Astrocyte of the spinal cord (primary cell): Measurements from ENCODE around the gene NR1H2.
"Not testable (repeated sequence)": the region's sequence is repeated elsewhere in the genome, so short reads cannot be mapped to it uniquely, and the experiment has no call there.

Experiments
- DNase-seq: peaks from one replicate; pipeline ENCODE4 v3.0.0; 2011; ENCODE audit warnings: low read depth, low spot score
- H3K4me3 ChIP-seq: 2 replicates; pipeline ENCODE4 v1.5.1; 2011; ENCODE audit warnings: low read depth, mild to moderate bottlenecking, low read length, moderate library complexity
- in situ Hi-C: cut with HindIII; loops from 2 replicates; pipeline ENCODE4 v1.10.0; 2017; ENCODE audit warnings: low sequenced_read_pairs
- TF ChIP-seq, protein P1 (sequence below): IDR thresholded peaks from 2 replicates; pipeline ENCODE4 v1.5.1; 2012; ENCODE audit warnings: low read depth, mild to moderate bottlenecking, low read length, inconsistent platforms

The NR1H2 gene

GRCh38 chr19:50376166-50377050 lies at the start of gene NR1H2:
TSS of gene NR1H2 (plus strand) at chr19:50376457. CDS start at chr19:50377606, 1,149 bp downstream.
- TF ChIP-seq, protein P1, sequence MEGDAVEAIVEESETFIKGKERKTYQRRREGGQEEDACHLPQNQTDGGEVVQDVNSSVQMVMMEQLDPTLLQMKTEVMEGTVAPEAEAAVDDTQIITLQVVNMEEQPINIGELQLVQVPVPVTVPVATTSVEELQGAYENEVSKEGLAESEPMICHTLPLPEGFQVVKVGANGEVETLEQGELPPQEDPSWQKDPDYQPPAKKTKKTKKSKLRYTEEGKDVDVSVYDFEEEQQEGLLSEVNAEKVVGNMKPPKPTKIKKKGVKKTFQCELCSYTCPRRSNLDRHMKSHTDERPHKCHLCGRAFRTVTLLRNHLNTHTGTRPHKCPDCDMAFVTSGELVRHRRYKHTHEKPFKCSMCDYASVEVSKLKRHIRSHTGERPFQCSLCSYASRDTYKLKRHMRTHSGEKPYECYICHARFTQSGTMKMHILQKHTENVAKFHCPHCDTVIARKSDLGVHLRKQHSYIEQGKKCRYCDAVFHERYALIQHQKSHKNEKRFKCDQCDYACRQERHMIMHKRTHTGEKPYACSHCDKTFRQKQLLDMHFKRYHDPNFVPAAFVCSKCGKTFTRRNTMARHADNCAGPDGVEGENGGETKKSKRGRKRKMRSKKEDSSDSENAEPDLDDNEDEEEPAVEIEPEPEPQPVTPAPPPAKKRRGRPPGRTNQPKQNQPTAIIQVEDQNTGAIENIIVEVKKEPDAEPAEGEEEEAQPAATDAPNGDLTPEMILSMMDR: no peak
- in situ Hi-C loops: no loop called here
- H3K4me3 ChIP-seq: peak within 1 kb of the TSS; percentile 97
- peak; percentile 98 for DNase-seq

DNA sequence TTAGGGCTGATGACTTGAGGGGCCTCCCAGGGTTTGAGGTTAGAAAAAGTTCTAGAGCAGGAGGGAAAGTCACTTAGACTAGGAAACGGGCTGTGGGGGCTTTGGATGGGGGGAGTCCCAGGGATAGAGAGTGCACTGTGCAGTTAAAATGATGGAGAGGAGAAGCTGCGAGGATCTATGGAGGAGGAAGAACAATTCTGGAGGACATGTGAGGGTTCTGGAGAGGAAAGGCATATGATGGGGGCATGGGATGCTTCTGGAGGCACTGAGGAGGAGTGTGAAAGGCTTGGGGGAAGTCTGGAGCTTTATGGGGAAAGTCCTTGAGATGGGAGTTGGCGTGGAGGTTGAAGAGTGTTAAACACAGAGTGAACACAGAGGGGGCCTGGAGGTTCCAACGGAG lies 49.2 kb upstream of the NR1H2 start:
- in situ Hi-C loops: no loop called here
- no peak for DNase-seq
- H3K4me3 ChIP-seq: no peak overlapping the region
- TF ChIP-seq, protein P1: no peak

GRCh38 chr19:50327461-50328223 lies 48.6 kb upstream of the NR1H2 start:
- in situ Hi-C loops: no loop called here
- H3K4me3 ChIP-seq: no peak overlapping the region
- DNase-seq: no peak
- TF ChIP-seq, protein P1: no peak

- TF ChIP-seq, protein P1: no peak
- in situ Hi-C loops: no loop called here
- no peak for DNase-seq
- no peak overlapping the region for H3K4me3 ChIP-seq
Measured at GRCh38 chr19:50328224-50328872, 47.9 kb upstream of the NR1H2 start.

DNA sequence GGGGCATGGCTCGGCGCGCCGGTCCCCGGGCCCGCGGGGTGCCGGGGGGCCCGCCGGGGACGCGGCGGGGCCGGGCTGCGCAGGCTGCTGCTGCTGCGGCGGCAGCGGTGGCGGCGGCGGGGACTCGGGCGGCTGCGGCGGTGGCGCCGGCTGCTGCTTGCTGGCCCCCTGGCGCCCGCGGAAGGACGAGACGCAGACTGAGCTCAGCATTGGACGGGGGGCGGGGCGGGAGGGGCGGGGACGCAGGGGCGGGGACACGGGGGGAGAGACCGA lies 47.4 kb upstream of the NR1H2 start:
- in situ Hi-C loops: no loop called here
- TF ChIP-seq, protein P1: peak; percentile 5
- no peak overlapping the region for H3K4me3 ChIP-seq
- DNase-seq: no peak

DNA sequence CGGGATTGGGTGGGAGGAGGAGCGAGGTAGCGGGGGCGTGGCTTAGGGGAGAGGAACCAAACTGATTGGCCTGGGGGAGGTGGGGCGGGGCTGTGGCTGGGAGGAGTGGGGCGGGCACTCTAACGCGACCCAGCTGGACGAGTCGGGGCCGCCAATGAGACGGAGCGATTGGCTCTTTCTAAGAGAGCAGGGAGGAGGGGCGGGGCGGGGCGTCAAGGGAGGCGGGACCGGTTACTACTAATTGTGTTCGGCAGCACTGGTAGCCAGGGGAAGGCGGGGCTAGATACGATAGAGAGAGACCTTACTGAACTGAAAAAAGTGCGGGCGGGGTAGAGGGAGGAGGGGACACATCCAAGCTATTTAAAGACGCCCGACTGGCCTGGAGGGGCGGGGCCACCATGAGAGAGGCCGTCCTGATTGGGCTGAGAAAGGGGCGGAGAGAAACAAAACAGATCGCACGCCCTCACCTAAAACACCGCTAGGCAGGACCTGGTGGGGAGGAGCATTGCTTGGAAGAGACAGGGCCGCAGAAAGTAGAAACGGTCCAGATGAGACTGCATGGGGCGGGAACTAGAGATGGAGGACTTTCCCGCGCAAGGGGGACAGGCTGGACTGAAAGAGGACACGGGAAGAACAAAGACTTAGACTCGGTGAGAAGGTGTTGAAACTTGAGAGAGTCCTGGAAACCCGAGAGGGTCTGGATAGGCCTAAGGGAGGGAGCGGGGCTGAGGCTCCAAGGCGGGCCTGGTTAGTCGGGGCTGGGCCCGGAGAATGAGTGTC lies 46.9 kb upstream of the NR1H2 start, which contains the start of gene KCNC3:
KCNC3 (minus strand) TSS at position 232 of the 780 bp plus-strand sequence. CDS start 295 bp downstream, outside the sequence.
- DNase-seq: peak; percentile 95
- in situ Hi-C loops: no loop called here
- H3K4me3 ChIP-seq: peak within 1 kb of the TSS; percentile 21
- TF ChIP-seq, protein P1: no peak

- DNase-seq, in situ Hi-C loops: not testable (repeated sequence)
- H3K4me3 ChIP-seq: peak overlapping the region; percentile 21
Measured at GRCh38 chr19:50329926-50330294, 46.3 kb upstream of the NR1H2 start.
